ENCODE results near the gene ACMSD. TPM values are rescaled to one million over a fixed set of nuclear protein-coding genes. Genes with fewer than 3 reads are reported as not detected.

Gene ACMSD
- polyA plus RNA-seq, 1 of the 3 experiments (the other 2 are of a cell fraction): not detected

DNA sequence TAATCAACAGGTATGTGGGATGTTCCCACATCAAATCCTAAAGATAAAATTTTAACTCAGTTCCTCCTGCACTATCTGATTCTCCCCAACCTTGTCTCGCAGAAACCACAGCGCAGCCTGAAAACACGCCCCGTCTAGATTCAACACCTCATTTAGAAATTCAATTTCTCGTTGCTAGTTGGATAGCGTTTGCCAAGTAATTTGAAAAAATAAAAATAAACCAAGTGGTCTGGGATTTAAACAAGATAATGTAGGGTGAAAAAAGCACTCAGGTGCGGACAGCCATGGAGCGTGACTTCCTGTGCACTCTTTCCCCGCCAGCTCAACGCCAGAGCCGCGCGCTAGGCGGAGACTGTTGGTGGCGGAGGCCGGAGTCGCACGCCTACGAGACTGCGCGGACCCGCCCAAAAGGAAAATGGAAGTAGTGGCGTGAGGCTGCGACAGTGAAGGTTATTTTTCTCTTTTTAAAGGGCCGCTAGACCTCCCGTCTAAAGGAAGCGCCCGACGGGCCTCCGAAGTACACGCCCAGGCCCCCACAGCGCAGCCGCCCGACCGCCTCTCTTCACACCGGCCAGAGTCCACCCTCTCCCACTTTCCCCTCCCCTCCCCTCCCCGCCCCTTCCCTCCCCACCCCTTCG lies 79.6 kb downstream of the ACMSD start:
- Histone ChIP-seq H3K27ac (ENCODE audit: low read depth in 2 of 2, low read length in 1 of 2) (peak overlapping the region; percentile 96 to 97), H3K9me3 (no peaks in the 10 kb centered on the region)
- WGBS (ENCODE audit: low lambda C conversion rate): 2% methylated on average over 38 of the region's 38 CpGs
- TF ChIP-seq JUND (IDR thresholded peaks at IDR 0.05) (no peak), ELF1 (IDR thresholded peaks at IDR 0.05) (0 out of 2 replicates have a peak, but pooled peaks have one; percentile 7), GATA2 (CRISPR knock-in tag; IDR thresholded peaks at IDR 0.05) (no peak), MEF2A (IDR thresholded peaks at IDR 0.05; ENCODE audit: borderline replicate concordance, low read depth) (no peak), FOXM1 (IDR thresholded peaks at IDR 0.05; ENCODE audit: low read depth) (no peak), RFX5 (IDR thresholded peaks at IDR 0.05; ENCODE audit: low read length) (no peak), RCOR1 (IDR thresholded peaks at IDR 0.05; ENCODE audit: low read length) (peak; percentile 52), EZH2phosphoT487 (IDR thresholded peaks at IDR 0.05; ENCODE audit: borderline replicate concordance, low read depth) (no peak), YY1 (IDR thresholded peaks at IDR 0.05; ENCODE audit: low read depth) (peak; percentile 41; the same call in 1 of the 2 replicates), RAD21 (IDR thresholded peaks at IDR 0.05; ENCODE audit: low read length) (no peak), FOXJ3 (CRISPR knock-in tag; IDR thresholded peaks at IDR 0.05) (no peak), MXI1 (IDR thresholded peaks at IDR 0.05; ENCODE audit: low read depth, low read length) (peak; percentile 79; the same call in 1 of the 2 replicates), NFIC (IDR thresholded peaks at IDR 0.05; ENCODE audit: borderline replicate concordance) (no peak), TEAD4 (IDR thresholded peaks at IDR 0.05; ENCODE audit: borderline replicate concordance, insufficient read depth) (no peak), GABPA (IDR thresholded peaks at IDR 0.05; ENCODE audit: low read depth) (0 out of 2 replicates have a peak, but pooled peaks have one; percentile 39), SMC3 (IDR thresholded peaks at IDR 0.05; ENCODE audit: low read depth, low read length) (no peak), FOSL2 (IDR thresholded peaks at IDR 0.05; ENCODE audit: borderline replicate concordance, low read depth) (no peak), POLR2AphosphoS5 (IDR thresholded peaks at IDR 0.05; ENCODE audit: low read depth, low read length) (peak; percentile 87), TCF12 (IDR thresholded peaks at IDR 0.05) (no peak), TAF1 (IDR thresholded peaks at IDR 0.05; ENCODE audit: borderline replicate concordance, low read depth, low read length) (peak; percentile 63; the same call in 1 of the 2 replicates)
- TF ChIP-seq, protein P1, sequence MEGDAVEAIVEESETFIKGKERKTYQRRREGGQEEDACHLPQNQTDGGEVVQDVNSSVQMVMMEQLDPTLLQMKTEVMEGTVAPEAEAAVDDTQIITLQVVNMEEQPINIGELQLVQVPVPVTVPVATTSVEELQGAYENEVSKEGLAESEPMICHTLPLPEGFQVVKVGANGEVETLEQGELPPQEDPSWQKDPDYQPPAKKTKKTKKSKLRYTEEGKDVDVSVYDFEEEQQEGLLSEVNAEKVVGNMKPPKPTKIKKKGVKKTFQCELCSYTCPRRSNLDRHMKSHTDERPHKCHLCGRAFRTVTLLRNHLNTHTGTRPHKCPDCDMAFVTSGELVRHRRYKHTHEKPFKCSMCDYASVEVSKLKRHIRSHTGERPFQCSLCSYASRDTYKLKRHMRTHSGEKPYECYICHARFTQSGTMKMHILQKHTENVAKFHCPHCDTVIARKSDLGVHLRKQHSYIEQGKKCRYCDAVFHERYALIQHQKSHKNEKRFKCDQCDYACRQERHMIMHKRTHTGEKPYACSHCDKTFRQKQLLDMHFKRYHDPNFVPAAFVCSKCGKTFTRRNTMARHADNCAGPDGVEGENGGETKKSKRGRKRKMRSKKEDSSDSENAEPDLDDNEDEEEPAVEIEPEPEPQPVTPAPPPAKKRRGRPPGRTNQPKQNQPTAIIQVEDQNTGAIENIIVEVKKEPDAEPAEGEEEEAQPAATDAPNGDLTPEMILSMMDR (IDR thresholded peaks at IDR 0.05): peak; percentile 25; the same call in 1 of the 2 replicates
- TF ChIP-seq, protein P2, sequence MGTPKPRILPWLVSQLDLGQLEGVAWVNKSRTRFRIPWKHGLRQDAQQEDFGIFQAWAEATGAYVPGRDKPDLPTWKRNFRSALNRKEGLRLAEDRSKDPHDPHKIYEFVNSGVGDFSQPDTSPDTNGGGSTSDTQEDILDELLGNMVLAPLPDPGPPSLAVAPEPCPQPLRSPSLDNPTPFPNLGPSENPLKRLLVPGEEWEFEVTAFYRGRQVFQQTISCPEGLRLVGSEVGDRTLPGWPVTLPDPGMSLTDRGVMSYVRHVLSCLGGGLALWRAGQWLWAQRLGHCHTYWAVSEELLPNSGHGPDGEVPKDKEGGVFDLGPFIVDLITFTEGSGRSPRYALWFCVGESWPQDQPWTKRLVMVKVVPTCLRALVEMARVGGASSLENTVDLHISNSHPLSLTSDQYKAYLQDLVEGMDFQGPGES (IDR thresholded peaks at IDR 0.05; ENCODE audit: low read depth, low read length): no peak
- TF ChIP-seq, protein P3, sequence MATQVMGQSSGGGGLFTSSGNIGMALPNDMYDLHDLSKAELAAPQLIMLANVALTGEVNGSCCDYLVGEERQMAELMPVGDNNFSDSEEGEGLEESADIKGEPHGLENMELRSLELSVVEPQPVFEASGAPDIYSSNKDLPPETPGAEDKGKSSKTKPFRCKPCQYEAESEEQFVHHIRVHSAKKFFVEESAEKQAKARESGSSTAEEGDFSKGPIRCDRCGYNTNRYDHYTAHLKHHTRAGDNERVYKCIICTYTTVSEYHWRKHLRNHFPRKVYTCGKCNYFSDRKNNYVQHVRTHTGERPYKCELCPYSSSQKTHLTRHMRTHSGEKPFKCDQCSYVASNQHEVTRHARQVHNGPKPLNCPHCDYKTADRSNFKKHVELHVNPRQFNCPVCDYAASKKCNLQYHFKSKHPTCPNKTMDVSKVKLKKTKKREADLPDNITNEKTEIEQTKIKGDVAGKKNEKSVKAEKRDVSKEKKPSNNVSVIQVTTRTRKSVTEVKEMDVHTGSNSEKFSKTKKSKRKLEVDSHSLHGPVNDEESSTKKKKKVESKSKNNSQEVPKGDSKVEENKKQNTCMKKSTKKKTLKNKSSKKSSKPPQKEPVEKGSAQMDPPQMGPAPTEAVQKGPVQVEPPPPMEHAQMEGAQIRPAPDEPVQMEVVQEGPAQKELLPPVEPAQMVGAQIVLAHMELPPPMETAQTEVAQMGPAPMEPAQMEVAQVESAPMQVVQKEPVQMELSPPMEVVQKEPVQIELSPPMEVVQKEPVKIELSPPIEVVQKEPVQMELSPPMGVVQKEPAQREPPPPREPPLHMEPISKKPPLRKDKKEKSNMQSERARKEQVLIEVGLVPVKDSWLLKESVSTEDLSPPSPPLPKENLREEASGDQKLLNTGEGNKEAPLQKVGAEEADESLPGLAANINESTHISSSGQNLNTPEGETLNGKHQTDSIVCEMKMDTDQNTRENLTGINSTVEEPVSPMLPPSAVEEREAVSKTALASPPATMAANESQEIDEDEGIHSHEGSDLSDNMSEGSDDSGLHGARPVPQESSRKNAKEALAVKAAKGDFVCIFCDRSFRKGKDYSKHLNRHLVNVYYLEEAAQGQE (IDR thresholded peaks at IDR 0.05; ENCODE audit: low read depth, low read length): no peak
- TF ChIP-seq, protein P4, sequence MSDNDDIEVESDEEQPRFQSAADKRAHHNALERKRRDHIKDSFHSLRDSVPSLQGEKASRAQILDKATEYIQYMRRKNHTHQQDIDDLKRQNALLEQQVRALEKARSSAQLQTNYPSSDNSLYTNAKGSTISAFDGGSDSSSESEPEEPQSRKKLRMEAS (IDR thresholded peaks at IDR 0.05; ENCODE audit: low read depth): peak; percentile 73
- TF ChIP-seq, protein P5, sequence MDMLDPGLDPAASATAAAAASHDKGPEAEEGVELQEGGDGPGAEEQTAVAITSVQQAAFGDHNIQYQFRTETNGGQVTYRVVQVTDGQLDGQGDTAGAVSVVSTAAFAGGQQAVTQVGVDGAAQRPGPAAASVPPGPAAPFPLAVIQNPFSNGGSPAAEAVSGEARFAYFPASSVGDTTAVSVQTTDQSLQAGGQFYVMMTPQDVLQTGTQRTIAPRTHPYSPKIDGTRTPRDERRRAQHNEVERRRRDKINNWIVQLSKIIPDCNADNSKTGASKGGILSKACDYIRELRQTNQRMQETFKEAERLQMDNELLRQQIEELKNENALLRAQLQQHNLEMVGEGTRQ (IDR thresholded peaks at IDR 0.05; ENCODE audit: borderline replicate concordance, low read depth, low read length): no peak
- TF ChIP-seq, protein P6, sequence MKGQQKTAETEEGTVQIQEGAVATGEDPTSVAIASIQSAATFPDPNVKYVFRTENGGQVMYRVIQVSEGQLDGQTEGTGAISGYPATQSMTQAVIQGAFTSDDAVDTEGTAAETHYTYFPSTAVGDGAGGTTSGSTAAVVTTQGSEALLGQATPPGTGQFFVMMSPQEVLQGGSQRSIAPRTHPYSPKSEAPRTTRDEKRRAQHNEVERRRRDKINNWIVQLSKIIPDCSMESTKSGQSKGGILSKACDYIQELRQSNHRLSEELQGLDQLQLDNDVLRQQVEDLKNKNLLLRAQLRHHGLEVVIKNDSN (IDR thresholded peaks at IDR 0.05; ENCODE audit: borderline replicate concordance, low read depth): no peak

More for the DNA sequence above, 79.6 kb downstream of the ACMSD start:
- Histone ChIP-seq H3K36me3 (replicated peaks in 1 of 2; ENCODE audit: control insufficient read depth in 1 of 2, insufficient read depth in 2 of 2, low read length in 1 of 2) (peaks cover 4 to 16% of the 10 kb centered on the region in 2 experiments), H3K27me3 (ENCODE audit: insufficient read depth) (no peaks in the 10 kb centered on the region), H3K4me1 (ENCODE audit: control insufficient read depth in 1 of 2, insufficient read depth in 2 of 2, low read depth in 1 of 2, low read length in 1 of 2) (peaks cover 6 to 12% of the 10 kb centered on the region in 2 experiments; a peak in 2 of 4 replicates), H3F3A (replicated peaks; ENCODE audit: insufficient read depth) (peaks cover 7% of the 10 kb centered on the region), H4K20me1 (ENCODE audit: insufficient read depth) (peaks cover 37% of the 10 kb centered on the region), H3K9ac (peak overlapping the region; percentile 99), H3K4me3 (ENCODE audit: low read depth in 2 of 2, low read length in 1 of 2) (peak overlapping the region; percentile 74 to 82), H2AFZ (ENCODE audit: low read depth) (peak overlapping the region; percentile 97), H3K4me2 (peak overlapping the region; percentile 81), H3K79me2 (ENCODE audit: insufficient read depth) (peaks cover 42% of the 10 kb centered on the region), H3K9me2 (no peaks in the 10 kb centered on the region)
- ChIA-PET CTCF (interaction anchor here (0.6 to 2.4 kb wide), 5 partner anchors 10 to 796 kb away, joined by 3 to 6 read pairs (median 3); no protein-coding TSS in a partner anchor), POLR2A (interaction anchor here (0.6 to 1.3 kb wide), 4 partner anchors 9 to 825 kb away, joined by 3 to 4 read pairs (median 3); no protein-coding TSS in a partner anchor)
- no peak for DNase-seq
